NOMO-1 treated with DMSO at 0.1 percent for 48 hours (cell line): ENCODE measurements around the gene MXD3.

Experiments
- DNase-seq: peaks from one replicate; lab custom pipeline; 2025; ENCODE audit not compliant: unreplicated experiment; lab: John Stamatoyannopoulos, UW

MXD3 gene

GRCh38 chr5:177303925-177304391 is 7.7 kb downstream of the MXD3 start:
- no peak for DNase-seq

GRCh38 chr5:177303121-177303924 is 8.4 kb downstream of the MXD3 start, which contains the start of the genes PRELID1 and RAB24:
Gene PRELID1 (plus strand): TSS chr5:177303799. CDS start chr5:177303986, 187 bp downstream.
Gene RAB24 (minus strand): TSS chr5:177303719. CDS start chr5:177303288, 431 bp downstream.
- peak; percentile 64 for DNase-seq

GRCh38 chr5:177302354-177303110 is 9.2 kb downstream of the MXD3 start:
- no peak for DNase-seq

- no peak for DNase-seq
Observed at GRCh38 chr5:177301503-177302165, 10.1 kb downstream of the MXD3 start.

GRCh38 chr5:177300951-177301350 is 10.7 kb downstream of the MXD3 start:
- no peak for DNase-seq

GRCh38 chr5:177300236-177300880 is 11.3 kb downstream of the MXD3 start:
- DNase-seq = peak; percentile 95

GRCh38 chr5:177299697-177300096 is 12.0 kb downstream of the MXD3 start:
- DNase-seq = no peak

- DNase-seq = no peak
Observed at GRCh38 chr5:177297922-177298321, 13.8 kb downstream of the MXD3 start.

GRCh38 chr5:177296581-177296980 is 15.1 kb downstream of the MXD3 start:
- no peak for DNase-seq

- DNase-seq = peak; percentile 32
Observed at GRCh38 chr5:177295924-177296323, 15.8 kb downstream of the MXD3 start.

- DNase-seq = no peak
Observed at GRCh38 chr5:177294632-177295031, 17.1 kb downstream of the MXD3 start.

- DNase-seq = no peak
Observed at GRCh38 chr5:177293819-177294581, 17.7 kb downstream of the MXD3 start.

- no peak for DNase-seq
Observed at GRCh38 chr5:177291735-177292134, 20.0 kb downstream of the MXD3 start.

- no peak for DNase-seq
Observed at GRCh38 chr5:177290816-177291596, 20.7 kb downstream of the MXD3 start.

GRCh38 chr5:177288191-177288590 is 23.5 kb downstream of the MXD3 start:
- DNase-seq = no peak

GRCh38 chr5:177276886-177277285 is 34.8 kb downstream of the MXD3 start:
- DNase-seq = no peak

GRCh38 chr5:177275883-177276282 is 35.8 kb downstream of the MXD3 start:
- DNase-seq = no peak

GRCh38 chr5:177271113-177271512 is 40.6 kb downstream of the MXD3 start:
- no peak for DNase-seq

GRCh38 chr5:177270653-177271052 is 41.0 kb downstream of the MXD3 start:
- DNase-seq = no peak
